Body of pancreas (tissue), 4 donors: ENCODE data around the gene MKNK1. TPM values are rescaled to one million over a fixed set of nuclear protein-coding genes. Genes with fewer than 3 reads are reported as not detected.

Experiments used
- ATAC-seq: fragments of 150-250 bp; one replicate; pipeline ENCODE4 v1.9.1; 2016
- DNase-seq, 4 donors: peaks; one replicate each; pipeline ENCODE4 v3.0.0-alpha.2; 2019
- H3K27ac ChIP-seq, 4 donors: fragments of 200-600 bp; sonication (generic); 1 replicate in 3 of 4; 2 replicates in 1 of 4; pipeline versions ENCODE4 v1.5.1 to v1.6.1; 2016 to 2019; ENCODE audit warnings: mild to moderate bottlenecking in 1 of 4, mixed read lengths in 1 of 4, moderate library complexity in 1 of 4
- H3K27me3 ChIP-seq, 2 donors: fragments of 200-600 bp; sonication (generic); one replicate each; pipeline ENCODE4 v1.6.0; 2016; ENCODE audit warnings: mild to moderate bottlenecking in 1 of 2
- H3K36me3 ChIP-seq, 2 donors: fragments of 200-600 bp; sonication (generic); replicated peaks in 1 of 2; 2 replicates each; pipeline ENCODE4 v1.5.1; 2016; ENCODE audit warnings: low read depth in 2 of 2; ENCODE audit not compliant: insufficient read depth in 1 of 2
- H3K4me1 ChIP-seq: fragments of 200-600 bp; sonication (generic); one replicate; pipeline ENCODE4 v1.6.0; 2016
- H3K4me3 ChIP-seq, 2 donors: fragments of 200-600 bp; sonication (generic); 1 replicate in 1 of 2; 2 replicates in 1 of 2; pipeline ENCODE4 v1.5.1; 2016 to 2019
- H3K9me3 ChIP-seq, 3 donors: fragments of 200-600 bp; sonication (generic); 1 replicate in 2 of 3; 2 replicates in 1 of 3; pipeline ENCODE4 v1.5.1; 2016
- POLR2A ChIP-seq, 3 donors: fragments of 450-650 bp; IDR thresholded peaks; one replicate each; pipeline ENCODE4 v1.6.1; 2016; ENCODE audit warnings: antibody characterized with exemption in 3 of 3, mild to moderate bottlenecking in 2 of 3
- WGBS, 2 donors: methylation state at CpG; one replicate each; pipeline ENCODE4 v1.1.5; 2017; 5-methylcytosine and 5-hydroxymethylcytosine counted together
- intact Hi-C: fragments of 100-400 bp; cut with DNase I; formaldehyde crosslinking; loops from one replicate; pipeline ENCODE4 v1.15.1; 2023
- total RNA-seq, 2 donors: library from RNA; depleted of rRNA; stranded (reverse); fragments of >200 nt; gene quantifications; one replicate each; pipeline ENCODE4 v1.1.0, GENCODE V29; 2016
- TF ChIP-seq, protein P1 (sequence below), 7 experiments: fragments of 450-650 bp in 4 of 7; fragments of 200-600 bp in 3 of 7; sonication (generic) in 3 of 7; IDR thresholded peaks; one replicate each; pipeline ENCODE4 v1.5.1; 2016 to 2019; ENCODE audit warnings: antibody characterized with exemption in 7 of 7

The MKNK1 gene
- total RNA-seq, 2 donors from 2014 or later = 155 to 238 TPM

- H3K27ac ChIP-seq = no peak overlapping the region
- no peaks in the 10 kb centered on the region for H3K36me3 ChIP-seq
- WGBS, 2 donors = 45 to 67% methylated on average over 10 to 19 of the region's 20 CpGs
- intact Hi-C loops = no loop called here
- TF ChIP-seq, protein P1, sequence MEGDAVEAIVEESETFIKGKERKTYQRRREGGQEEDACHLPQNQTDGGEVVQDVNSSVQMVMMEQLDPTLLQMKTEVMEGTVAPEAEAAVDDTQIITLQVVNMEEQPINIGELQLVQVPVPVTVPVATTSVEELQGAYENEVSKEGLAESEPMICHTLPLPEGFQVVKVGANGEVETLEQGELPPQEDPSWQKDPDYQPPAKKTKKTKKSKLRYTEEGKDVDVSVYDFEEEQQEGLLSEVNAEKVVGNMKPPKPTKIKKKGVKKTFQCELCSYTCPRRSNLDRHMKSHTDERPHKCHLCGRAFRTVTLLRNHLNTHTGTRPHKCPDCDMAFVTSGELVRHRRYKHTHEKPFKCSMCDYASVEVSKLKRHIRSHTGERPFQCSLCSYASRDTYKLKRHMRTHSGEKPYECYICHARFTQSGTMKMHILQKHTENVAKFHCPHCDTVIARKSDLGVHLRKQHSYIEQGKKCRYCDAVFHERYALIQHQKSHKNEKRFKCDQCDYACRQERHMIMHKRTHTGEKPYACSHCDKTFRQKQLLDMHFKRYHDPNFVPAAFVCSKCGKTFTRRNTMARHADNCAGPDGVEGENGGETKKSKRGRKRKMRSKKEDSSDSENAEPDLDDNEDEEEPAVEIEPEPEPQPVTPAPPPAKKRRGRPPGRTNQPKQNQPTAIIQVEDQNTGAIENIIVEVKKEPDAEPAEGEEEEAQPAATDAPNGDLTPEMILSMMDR (IDR thresholded peaks at IDR 0.05) = no peak
- no peak for TF ChIP-seq POLR2A (IDR thresholded peaks at IDR 0.05)
- ATAC-seq = no peak
- H3K27me3 ChIP-seq = no peaks in the 10 kb centered on the region
- peak in 1 of 4 donors; percentile 28 for DNase-seq
- no peak overlapping the region for H3K4me3 ChIP-seq
- H3K4me1 ChIP-seq = no peaks in the 10 kb centered on the region
- H3K9me3 ChIP-seq = no peaks in the 10 kb centered on the region
Measured at GRCh38 chr1:46549697-46550681, 54.1 kb downstream of the MKNK1 start.

DNA sequence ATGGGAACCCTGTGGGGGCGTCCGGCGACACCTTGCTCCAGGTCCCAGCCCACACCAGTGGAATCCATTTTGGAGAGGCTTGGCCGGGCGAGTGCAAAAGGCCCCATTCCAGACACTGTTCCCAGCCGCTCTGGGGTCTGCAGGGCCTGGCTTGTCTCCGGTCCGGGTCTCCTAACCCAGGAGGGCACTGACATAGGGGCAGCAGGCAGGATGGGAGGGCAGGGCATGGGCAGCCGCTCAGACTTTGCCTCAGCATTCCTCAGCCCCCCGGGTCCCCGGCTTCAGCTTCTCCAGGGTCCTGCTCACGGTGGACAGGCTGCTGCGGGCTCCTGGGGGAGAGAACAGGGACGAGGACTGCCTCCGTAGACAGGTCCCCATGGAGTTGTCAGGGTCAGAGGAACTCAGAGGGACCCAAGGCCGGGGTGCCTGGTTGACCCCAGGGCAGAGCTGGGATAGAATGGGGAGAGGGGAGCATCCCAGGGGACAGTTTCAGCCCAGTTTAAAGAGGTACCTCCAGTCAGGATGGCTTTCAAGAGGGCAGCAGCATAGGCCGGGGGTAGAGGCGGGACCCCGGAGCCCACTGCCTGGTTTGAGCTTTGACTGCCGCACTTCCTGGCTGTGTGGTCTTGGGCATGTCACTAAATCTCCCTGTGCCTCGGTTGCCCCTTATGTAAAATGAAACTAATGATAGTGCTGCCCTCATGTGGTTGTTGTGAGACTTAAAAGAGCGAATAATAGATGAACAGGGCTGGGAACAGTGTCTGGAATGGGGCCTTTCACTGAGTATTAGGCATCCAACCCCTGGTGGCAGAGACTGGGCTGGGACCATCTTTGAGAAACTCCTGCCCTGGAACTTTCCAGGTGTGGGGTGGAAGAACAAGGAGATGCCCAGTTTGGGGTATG is 56.3 kb downstream of the MKNK1 start:
- no peak overlapping the region for H3K27ac ChIP-seq
- no peaks in the 10 kb centered on the region for H3K9me3 ChIP-seq
- H3K27me3 ChIP-seq = no peaks in the 10 kb centered on the region
- H3K4me1 ChIP-seq = no peaks in the 10 kb centered on the region
- WGBS, 2 donors = 63 to 66% methylated on average over 17 to 20 of the region's 22 CpGs
- H3K36me3 ChIP-seq = no peaks in the 10 kb centered on the region
- H3K4me3 ChIP-seq = no peak overlapping the region
- ATAC-seq = peak; percentile 57
- DNase-seq = peak in 1 of 4 donors; percentile 29
- intact Hi-C loops = no loop called here
- TF ChIP-seq, protein P1 (IDR thresholded peaks at IDR 0.05) = peak; percentile 20 to 54 (median 41)
- no peak for TF ChIP-seq POLR2A (IDR thresholded peaks at IDR 0.05)

DNA sequence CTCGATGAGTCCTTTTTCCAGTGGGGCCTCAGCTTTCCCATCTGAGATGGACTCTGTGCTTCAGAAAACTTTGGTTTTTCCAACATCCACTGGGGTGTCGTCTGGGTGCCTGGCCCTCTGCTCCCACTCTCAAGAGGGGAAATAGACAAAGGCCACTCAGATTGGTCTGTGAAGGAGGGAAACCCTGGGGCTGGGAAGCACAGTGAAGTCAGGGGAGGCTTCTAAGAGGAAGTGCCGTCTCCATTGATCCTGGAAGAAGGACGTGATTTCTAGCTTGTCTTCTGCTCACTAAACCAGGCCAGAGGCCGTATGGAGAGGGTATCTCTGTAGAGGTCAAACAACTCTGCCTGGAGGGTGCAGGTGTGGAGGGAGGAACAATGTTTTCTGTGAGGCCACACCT is 57.9 kb downstream of the MKNK1 start:
- DNase-seq (no peak), ATAC-seq (no peak)
- H3K4me1 ChIP-seq = no peaks in the 10 kb centered on the region
- intact Hi-C loops = no loop called here
- no peaks in the 10 kb centered on the region for H3K36me3 ChIP-seq
- 44 to 61% methylated on average over 4 to 5 of the region's 5 CpGs for WGBS, 2 donors
- H3K27ac ChIP-seq = no peak overlapping the region
- no peaks in the 10 kb centered on the region for H3K27me3 ChIP-seq
- H3K9me3 ChIP-seq = no peaks in the 10 kb centered on the region
- TF ChIP-seq POLR2A (IDR thresholded peaks at IDR 0.05) = no peak
- TF ChIP-seq, protein P1 (IDR thresholded peaks at IDR 0.05) = no peak
- no peak overlapping the region for H3K4me3 ChIP-seq

- Histone ChIP-seq H3K36me3 (no peaks in the 10 kb centered on the region), H3K9me3 (no peaks in the 10 kb centered on the region), H3K4me1 (no peaks in the 10 kb centered on the region), H3K27me3 (no peaks in the 10 kb centered on the region), H3K27ac (no peak overlapping the region), H3K4me3 (no peak overlapping the region)
- intact Hi-C loops = no loop called here
- no peak for DNase-seq
- 65 to 71% methylated on average over 3 of the region's 3 CpGs for WGBS, 2 donors
- no peak for TF ChIP-seq POLR2A (IDR thresholded peaks at IDR 0.05)
- TF ChIP-seq, protein P1 (IDR thresholded peaks at IDR 0.05) = no peak
- no peak for ATAC-seq
Measured at GRCh38 chr1:46545784-46546183, 58.3 kb downstream of the MKNK1 start.
